Dermis lymphatic vessel endothelial cell (primary cell): ENCODE measurements around the gene HDAC10. TPM values are rescaled to one million over a fixed set of nuclear protein-coding genes. Genes with fewer than 3 reads are reported as not detected.

ENCODE experiments used
- total RNA-seq: library from RNA; depleted of rRNA; stranded (reverse); fragments of >200 nt; gene quantifications from 2 replicates; pipeline ENCODE4 v1.2.1, GENCODE V29; 2014

HDAC10 gene, protein sequence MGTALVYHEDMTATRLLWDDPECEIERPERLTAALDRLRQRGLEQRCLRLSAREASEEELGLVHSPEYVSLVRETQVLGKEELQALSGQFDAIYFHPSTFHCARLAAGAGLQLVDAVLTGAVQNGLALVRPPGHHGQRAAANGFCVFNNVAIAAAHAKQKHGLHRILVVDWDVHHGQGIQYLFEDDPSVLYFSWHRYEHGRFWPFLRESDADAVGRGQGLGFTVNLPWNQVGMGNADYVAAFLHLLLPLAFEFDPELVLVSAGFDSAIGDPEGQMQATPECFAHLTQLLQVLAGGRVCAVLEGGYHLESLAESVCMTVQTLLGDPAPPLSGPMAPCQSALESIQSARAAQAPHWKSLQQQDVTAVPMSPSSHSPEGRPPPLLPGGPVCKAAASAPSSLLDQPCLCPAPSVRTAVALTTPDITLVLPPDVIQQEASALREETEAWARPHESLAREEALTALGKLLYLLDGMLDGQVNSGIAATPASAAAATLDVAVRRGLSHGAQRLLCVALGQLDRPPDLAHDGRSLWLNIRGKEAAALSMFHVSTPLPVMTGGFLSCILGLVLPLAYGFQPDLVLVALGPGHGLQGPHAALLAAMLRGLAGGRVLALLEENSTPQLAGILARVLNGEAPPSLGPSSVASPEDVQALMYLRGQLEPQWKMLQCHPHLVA
- 12.8 and 14.9 TPM in 2 replicates for total RNA-seq

DNA sequence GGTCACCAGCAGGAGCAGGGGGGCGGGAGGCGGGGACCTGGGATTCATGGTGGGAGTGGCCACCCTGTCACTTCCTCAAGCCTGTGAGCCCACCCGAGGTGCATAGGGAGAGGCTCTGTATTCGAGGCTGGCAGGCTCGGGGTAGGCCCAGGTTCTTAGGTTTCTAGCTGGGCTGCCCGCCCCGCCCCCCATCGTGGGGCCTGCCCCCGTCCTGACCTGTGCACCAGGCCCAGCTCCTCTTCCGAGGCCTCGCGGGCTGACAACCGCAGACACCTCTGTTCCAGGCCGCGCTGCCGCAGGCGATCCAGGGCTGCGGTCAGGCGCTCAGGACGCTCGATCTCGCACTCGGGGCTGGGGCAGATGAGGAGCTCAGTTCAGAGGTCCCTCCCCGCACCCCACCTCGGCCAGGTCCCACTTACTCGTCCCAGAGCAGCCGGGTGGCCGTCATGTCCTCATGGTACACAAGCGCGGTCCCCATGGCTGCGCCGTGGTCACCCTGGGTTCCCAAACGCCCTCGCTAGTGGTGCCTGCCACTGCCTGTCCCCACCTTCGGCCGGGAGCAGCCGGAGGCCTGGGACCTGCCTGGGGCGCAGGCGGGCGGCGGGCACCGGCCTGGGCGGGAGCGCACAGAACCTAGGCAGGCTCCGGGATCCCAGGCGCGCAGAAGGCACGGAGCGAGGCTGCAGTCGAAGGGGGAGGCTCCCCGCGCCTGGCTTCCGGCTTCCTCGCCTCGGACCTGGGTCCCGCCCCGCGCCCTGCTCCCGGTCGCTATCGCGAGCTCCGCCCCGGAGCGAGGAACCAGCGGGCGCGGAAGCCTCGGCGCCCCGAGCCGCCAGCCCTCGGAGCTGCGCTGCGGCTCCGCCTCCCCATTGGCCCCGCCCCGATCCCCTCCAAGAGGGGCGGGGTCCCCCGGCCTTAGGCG lies at the start of gene HDAC10:
Gene HDAC10 (minus strand): TSS at position 711 of the 922 bp plus-strand sequence. CDS start 233 bp downstream, at position 478.

DNA sequence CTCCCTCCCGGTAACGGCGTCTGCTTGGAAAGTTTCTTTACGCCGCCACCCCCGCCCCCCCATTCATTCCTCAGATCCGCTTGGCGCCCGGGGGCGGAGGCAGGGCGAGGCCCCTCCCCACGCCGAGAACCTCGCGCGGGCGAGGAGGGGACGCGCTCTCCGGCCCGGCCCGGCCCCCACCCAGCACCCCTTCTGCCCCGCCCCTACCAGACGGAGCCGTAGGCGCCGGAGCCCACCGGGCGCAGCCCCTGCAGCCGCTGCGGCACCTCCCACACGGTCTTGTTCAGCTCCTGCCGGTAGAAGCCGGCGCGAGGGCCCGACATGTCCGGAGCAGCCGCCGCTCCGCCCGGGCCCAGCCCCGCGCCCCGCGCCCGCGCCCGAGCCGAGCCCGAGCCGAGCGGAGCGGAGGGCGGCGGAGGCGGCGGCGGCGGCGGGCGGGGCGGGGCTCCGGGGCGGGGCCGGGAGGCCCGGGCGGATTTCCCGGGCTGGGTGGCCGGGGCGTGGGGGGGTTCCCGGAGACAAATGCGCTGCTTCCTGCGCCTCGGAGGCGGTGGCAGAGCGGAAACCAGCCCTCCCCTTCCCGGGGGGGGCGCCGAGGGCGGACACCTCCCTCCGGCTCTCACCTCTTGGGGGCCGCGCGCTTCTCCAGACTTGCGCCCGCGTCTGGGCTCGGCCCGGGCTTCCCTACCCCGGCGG lies 19.1 kb upstream of the HDAC10 start, which contains the start of gene MAPK11:
Gene MAPK11 (minus strand): TSS at position 411 of the 696 bp plus-strand sequence. CDS start 88 bp downstream, at position 323.

DNA sequence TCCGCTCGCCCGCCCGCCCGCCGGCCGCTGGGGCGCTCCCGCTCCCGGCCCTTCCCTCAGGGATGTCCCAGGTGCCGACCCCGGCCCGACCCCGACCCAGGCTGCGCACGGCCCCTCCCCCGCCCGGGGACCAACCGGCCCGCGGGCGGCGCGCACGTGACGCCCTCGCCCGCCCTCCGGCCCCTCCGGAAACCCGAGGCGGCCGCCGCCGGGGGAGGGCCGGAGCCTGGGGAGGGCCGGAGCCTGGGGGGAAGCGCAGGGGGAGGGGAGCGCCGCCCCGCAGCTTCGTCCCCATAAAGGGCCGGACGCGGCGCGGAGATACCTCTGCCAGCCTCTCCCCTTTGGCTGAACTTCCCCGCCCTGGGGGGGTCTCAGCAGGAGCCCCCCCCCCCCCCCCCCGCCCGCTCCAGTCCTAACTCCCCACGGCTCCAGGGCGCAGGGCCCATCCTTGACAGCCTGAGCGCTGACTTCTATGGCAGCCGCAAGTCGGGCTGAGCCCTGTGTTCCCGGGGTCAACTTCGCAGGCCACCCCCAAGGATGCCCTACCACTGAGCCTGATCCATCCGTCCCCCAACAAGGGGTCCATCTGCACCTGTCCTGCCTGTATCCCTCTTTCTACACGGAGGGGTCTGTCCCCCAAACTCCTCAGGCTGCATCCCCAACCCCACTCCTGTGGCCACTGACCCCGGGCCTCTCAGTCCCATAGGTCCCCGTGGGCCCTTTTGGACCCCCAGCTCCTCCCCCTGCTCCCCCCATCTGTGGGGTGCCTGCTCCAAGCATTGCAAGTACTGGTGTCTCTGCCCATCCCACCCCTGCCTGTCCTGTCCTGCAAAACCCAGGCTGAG lies 10.8 kb upstream of the HDAC10 start, which contains the start of gene MAPK12:
Gene MAPK12 (minus strand): TSS at position 69 of the 845 bp plus-strand sequence. CDS start 174 bp downstream, outside the sequence.

DNA sequence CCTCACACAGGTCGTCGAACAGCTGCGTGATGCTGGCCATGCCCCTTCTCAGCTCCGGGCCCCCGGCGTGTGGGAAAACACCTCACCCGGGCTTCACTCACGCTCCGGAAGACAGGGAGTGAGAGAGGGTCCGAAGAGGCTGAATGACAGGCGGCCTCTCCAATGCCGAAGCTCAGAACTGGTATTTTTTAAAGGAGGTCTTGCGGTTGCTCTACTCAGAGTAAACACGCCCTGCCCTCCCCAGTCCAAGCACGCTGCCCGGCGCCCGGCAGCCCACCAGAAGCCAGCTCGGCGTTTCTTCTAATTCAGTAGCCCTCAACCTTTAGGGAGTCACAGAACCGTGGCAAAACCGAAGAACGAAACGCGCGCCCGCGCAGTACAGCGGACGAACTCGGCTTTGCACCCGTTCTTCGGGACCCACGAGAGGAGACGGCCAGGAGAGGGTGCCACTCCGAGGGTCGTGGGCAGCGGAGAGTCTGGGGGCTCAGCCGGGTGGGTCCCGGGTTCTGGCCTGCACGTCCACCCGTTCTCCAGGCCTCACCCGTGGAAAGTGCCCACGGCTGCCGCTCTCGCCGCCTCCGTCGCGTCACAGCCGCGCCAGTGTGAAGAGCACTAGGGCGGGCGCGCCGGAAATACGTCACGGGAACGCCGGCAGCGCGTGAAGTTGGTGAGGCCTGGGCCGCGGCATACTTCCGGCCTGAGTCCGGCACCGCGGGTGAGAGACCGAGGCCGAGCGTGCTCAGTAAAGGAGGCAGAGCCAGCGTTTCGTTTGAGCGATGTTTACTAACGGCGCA lies 6.4 kb downstream of the HDAC10 start, which contains the start of gene TUBGCP6:
Gene TUBGCP6 (minus strand): TSS at position 604 of the 794 bp plus-strand sequence. CDS start 564 bp downstream, at position 40.

DNA sequence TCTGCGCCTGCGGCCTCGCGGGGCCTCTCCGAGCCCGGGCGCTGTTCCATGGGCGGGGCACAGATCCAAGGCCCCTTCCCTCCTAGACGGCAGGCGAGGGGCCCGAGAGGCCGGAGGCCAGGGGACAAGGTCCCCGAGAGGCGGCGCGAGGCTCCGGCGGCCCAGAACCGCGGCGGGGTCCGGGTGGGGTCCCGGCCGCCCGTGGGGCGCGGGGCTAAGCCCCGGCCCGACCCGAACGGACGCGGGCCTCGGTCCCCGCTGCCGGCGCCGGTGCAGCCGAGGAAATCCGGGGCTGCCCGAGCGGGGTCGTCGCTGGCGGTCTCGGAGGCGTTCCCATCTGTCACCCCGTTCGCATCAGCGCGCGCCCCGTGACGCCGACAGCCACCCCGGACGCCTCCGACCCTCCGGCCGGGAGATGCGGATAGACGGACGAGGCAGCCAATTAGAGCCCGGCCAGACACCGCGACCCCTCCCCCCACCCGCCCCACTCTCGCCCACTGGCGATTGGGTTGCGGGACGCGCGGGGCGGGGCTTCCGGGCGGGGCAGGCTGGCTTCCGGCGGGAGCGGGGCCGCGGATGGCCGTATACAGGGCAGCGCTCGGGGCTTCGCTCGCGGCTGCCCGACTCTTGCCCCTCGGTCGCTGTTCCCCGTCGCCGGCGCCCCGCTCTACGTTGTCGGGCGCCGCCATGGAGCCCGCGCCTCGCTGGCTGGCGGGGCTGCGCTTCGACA lies 50.4 kb downstream of the HDAC10 start, which contains the start of gene SELENOO:
Gene SELENOO (plus strand): TSS at position 551 of the 730 bp plus-strand sequence. CDS start 26 bp downstream, at position 577.

Other genes starting within 250 kb of the HDAC10 start
- gene IL17REL, start 238.5 kb downstream of the HDAC10 start, total RNA-seq, result under 0.01 TPM in 1 of 2 replicates, not detected in the other
- gene TTLL8, start 193.0 kb downstream of the HDAC10 start, total RNA-seq, result not detected in 2 replicates
- not detected in 2 replicates for gene MLC1, start 165.8 kb downstream of the HDAC10 start, total RNA-seq
- 26.8 and 32.8 TPM in 2 replicates for gene MOV10L1, start 161.3 kb downstream of the HDAC10 start, total RNA-seq
- gene PANX2, start 80.5 kb downstream of the HDAC10 start, total RNA-seq, result 0.22 and 0.26 TPM in 2 replicates
- gene TRABD, start 65.4 kb downstream of the HDAC10 start, total RNA-seq, result 11.2 and 15.6 TPM in 2 replicates
- gene SELENOO, start 50.3 kb downstream of the HDAC10 start, total RNA-seq, result 13.8 and 16.8 TPM in 2 replicates
- gene TUBGCP6, start 6.2 kb downstream of the HDAC10 start, total RNA-seq, result 19.6 and 20.5 TPM in 2 replicates
- 55.0 and 57.7 TPM in 2 replicates for gene MAPK12, start 10.4 kb upstream of the HDAC10 start, total RNA-seq
- 17.6 and 19.6 TPM in 2 replicates for gene MAPK11, start 19.1 kb upstream of the HDAC10 start, total RNA-seq
- 53.4 and 59.0 TPM in 2 replicates for gene PLXNB2, start 56.4 kb upstream of the HDAC10 start, total RNA-seq
- gene DENND6B, start 75.7 kb upstream of the HDAC10 start, total RNA-seq, result 1.3 and 1.5 TPM in 2 replicates
- gene PPP6R2, start 92.1 kb upstream of the HDAC10 start, total RNA-seq, result 46.8 and 50.2 TPM in 2 replicates
- gene SBF1, start 223.8 kb upstream of the HDAC10 start, total RNA-seq, result 23.8 and 26.4 TPM in 2 replicates
- 0.09 and 0.11 TPM in 2 replicates for gene ADM2, start 230.3 kb upstream of the HDAC10 start, total RNA-seq
- not detected in 2 replicates for gene MIOX, start 235.6 kb upstream of the HDAC10 start, total RNA-seq